Measurements from ENCODE around the gene FOXA1. TPM values are rescaled to one million over a fixed set of nuclear protein-coding genes. Genes with fewer than 3 reads are reported as not detected.

FOXA1 gene
- total and polyA plus RNA-seq, 9 of the 15 experiments (the other 6 are each of a cell fraction or from before 2014, with no cell fraction given), result 0.20 to 3.0 (median 1.3) TPM

GRCh38 chr14:37595809-37596621, 966 bp upstream of the FOXA1 start (continued):
- TF ChIP-seq ZNF316 (IDR thresholded peaks at IDR 0.05) (no peak), ATF3 (IDR thresholded peaks at IDR 0.05) (peak; percentile 76), ATF3 (CRISPR knock-in tag; conservative IDR thresholded peaks at IDR 0.05) (no peak), ARID3A (IDR thresholded peaks at IDR 0.05; ENCODE audit: borderline replicate concordance, low read depth, low read length) (no peak), TEAD4 (IDR thresholded peaks at IDR 0.05; ENCODE audit: low read length) (no peak), TEAD4 (CRISPR knock-in tag; IDR thresholded peaks at IDR 0.05; ENCODE audit: borderline replicate concordance) (no peak), RUNX1 (IDR thresholded peaks at IDR 0.05; ENCODE audit: low read depth) (no peak), HDAC2 (IDR thresholded peaks at IDR 0.05) (peak; percentile 40; the same call in 1 of the 2 replicates), SREBF1 (IDR thresholded peaks at IDR 0.05; ENCODE audit: borderline replicate concordance, low read depth, low read length) (no peak), KLF10 (CRISPR knock-in tag; IDR thresholded peaks at IDR 0.05) (no peak), EZH2 (IDR thresholded peaks at IDR 0.05; ENCODE audit: borderline replicate concordance, low read depth, low read length) (no peak), NR2C2 (CRISPR knock-in tag; IDR thresholded peaks at IDR 0.05) (no peak), NR2C2 (tag; IDR thresholded peaks at IDR 0.05) (peak; percentile 21), MCM2 (IDR thresholded peaks at IDR 0.05; ENCODE audit: low read depth) (no peak), RBM34 (IDR thresholded peaks at IDR 0.05; ENCODE audit: borderline replicate concordance, insufficient read depth, low read length) (no peak), PRDM10 (IDR thresholded peaks at IDR 0.05; ENCODE audit: partially characterized antibody) (peak; percentile 25), FOXP1 (CRISPR knock-in tag; IDR thresholded peaks at IDR 0.05) (no peak), HDAC1 (IDR thresholded peaks at IDR 0.05) (0 out of 4 replicates have a peak, but pooled peaks of 1 of the 2 experiments have one; percentile 22), HLTF (IDR thresholded peaks at IDR 0.05) (no peak), DDX20 (tag; IDR thresholded peaks at IDR 0.05; ENCODE audit: low read depth) (no peak), CBFA2T3 (IDR thresholded peaks at IDR 0.05) (peak; percentile 53), HEY1 (CRISPR knock-in tag; IDR thresholded peaks at IDR 0.05; ENCODE audit: borderline replicate concordance) (no peak), TAF7 (tag; IDR thresholded peaks at IDR 0.05) (no peak), XRCC3 (IDR thresholded peaks at IDR 0.05) (no peak), ZNF586 (CRISPR knock-in tag; conservative IDR thresholded peaks at IDR 0.05) (no peak)
